ENCODE data around the gene ST13. TPM values are rescaled to one million over a fixed set of nuclear protein-coding genes. Genes with fewer than 3 reads are reported as not detected.

Gene ST13
- total RNA-seq, 1 experiment from 2014 or later = 301 TPM

- Histone ChIP-seq H3K4me1 (ENCODE audit: control insufficient read depth in 1 of 2, insufficient read depth in 2 of 2, low read length in 2 of 2) (no peaks in the 10 kb centered on the region), H3K36me3 (ENCODE audit: control insufficient read depth in 1 of 2, insufficient read depth in 2 of 2, low read length in 2 of 2) (peaks cover 54 to 73% of the 10 kb centered on the region in 2 experiments), H3K9me3 (ENCODE audit: control insufficient read depth in 1 of 2, insufficient read depth in 1 of 2, low read depth in 1 of 2, low read length in 2 of 2) (no peaks in the 10 kb centered on the region), H3K4me3 (replicated peaks in 1 of 2; ENCODE audit: low read depth in 1 of 2, low read length in 2 of 2) (no peak overlapping the region), H4K20me1 (ENCODE audit: insufficient read depth) (peaks cover 10% of the 10 kb centered on the region; the same call in 1 of the 2 replicates), H3K27ac (ENCODE audit: low read depth, low read length) (no peak overlapping the region), H3K79me2 (ENCODE audit: insufficient read depth, low read length) (peaks cover 97% of the 10 kb centered on the region), H3K9ac (ENCODE audit: low read length) (no peak overlapping the region), H3K27me3 (ENCODE audit: insufficient read depth, low read length) (no peaks in the 10 kb centered on the region), H2AFZ (ENCODE audit: low read depth, low read length, poor library complexity, severe bottlenecking) (no peak overlapping the region), H3K9me2 (ENCODE audit: insufficient read depth) (no peaks in the 10 kb centered on the region), H3K4me2 (ENCODE audit: low read length) (no peak overlapping the region)
- intact Hi-C loops (cut with micrococcal nuclease) = no loop called here
- no peak for TF ChIP-seq CEBPB (IDR thresholded peaks at IDR 0.05; ENCODE audit: low read depth)
- no peak for TF ChIP-seq CBX3 (IDR thresholded peaks at IDR 0.05; ENCODE audit: low read depth)
- no peak for TF ChIP-seq SP1 (IDR thresholded peaks at IDR 0.05; ENCODE audit: low read depth)
- CTCF ChIA-PET = interaction anchor here (0.6 kb wide), 1 partner anchor 153 kb away, joined by 3 read pairs; no protein-coding TSS in a partner anchor
- no TSS peak for BruUV-seq (replicated peaks)
- RAD21 ChIA-PET (ENCODE audit: low non-redundant PET in 1 of 2, low total read pairs in 2 of 2, uncharacterized antibody in 2 of 2, unreplicated experiment in 2 of 2) = no interaction called here
- no peak for DNase-seq (ENCODE audit: low read depth, low spot score)
- POLR2A ChIA-PET = no interaction called here
- ATAC-seq = no peak
These were observed 18.0 kb downstream of the ST13 start for GRCh38 chr22:40838486-40838885.

DNA sequence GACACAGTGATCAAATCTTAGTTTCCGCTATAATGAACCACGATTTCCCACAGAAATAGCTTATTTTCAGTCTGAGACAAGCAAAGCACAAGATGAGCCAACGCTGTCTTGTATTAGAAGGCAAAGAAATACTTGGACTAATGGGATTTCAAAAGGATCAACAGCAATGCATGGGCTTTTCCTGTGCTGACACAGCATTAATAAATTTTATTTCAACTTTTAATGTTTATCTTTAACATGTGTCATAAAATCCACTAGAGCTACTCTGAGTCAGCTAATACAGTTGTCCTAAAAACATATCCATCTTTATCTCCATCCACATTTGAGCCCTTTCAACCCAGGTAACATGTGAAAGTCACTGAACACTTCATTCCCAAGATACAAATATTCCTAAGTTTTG is 21.8 kb downstream of the ST13 start:
- ATAC-seq (no peak), DNase-seq (ENCODE audit: low read depth, low spot score) (no peak)
- peaks cover 60 to 66% of the 10 kb centered on the region in 2 experiments for H3K36me3 ChIP-seq (ENCODE audit: control insufficient read depth in 1 of 2, insufficient read depth in 2 of 2, low read length in 2 of 2)
- H3K4me3 ChIP-seq (replicated peaks in 1 of 2; ENCODE audit: low read depth in 1 of 2, low read length in 2 of 2) = no peak overlapping the region
- H3K4me1 ChIP-seq (ENCODE audit: control insufficient read depth in 1 of 2, insufficient read depth in 2 of 2, low read length in 2 of 2) = no peaks in the 10 kb centered on the region
- ChIA-PET CTCF (no interaction called here), RAD21 (ENCODE audit: low non-redundant PET in 1 of 2, low total read pairs in 2 of 2, uncharacterized antibody in 2 of 2, unreplicated experiment in 2 of 2) (no interaction called here), POLR2A (no interaction called here)
- H3K4me2 ChIP-seq (ENCODE audit: low read length) = no peak overlapping the region
- no peak overlapping the region for H3K9ac ChIP-seq (ENCODE audit: low read length)
- peaks cover 82% of the 10 kb centered on the region for H3K79me2 ChIP-seq (ENCODE audit: insufficient read depth, low read length)
- no peak for TF ChIP-seq EGR1 (IDR thresholded peaks at IDR 0.05; ENCODE audit: low read depth)
- no peak for TF ChIP-seq POLR2A (IDR thresholded peaks at IDR 0.05; ENCODE audit: borderline replicate concordance, extremely low read depth, insufficient read depth, insufficient read length)
- TF ChIP-seq ELF1 (IDR thresholded peaks at IDR 0.05; ENCODE audit: borderline replicate concordance, low read depth) = no peak
- H3K9me3 ChIP-seq (ENCODE audit: control insufficient read depth in 1 of 2, insufficient read depth in 1 of 2, low read depth in 1 of 2, low read length in 2 of 2) = no peaks in the 10 kb centered on the region
- H2AFZ ChIP-seq (ENCODE audit: low read depth, low read length, poor library complexity, severe bottlenecking) = no peak overlapping the region
- BruUV-seq (replicated peaks) = no TSS peak
- no peaks in the 10 kb centered on the region for H4K20me1 ChIP-seq (ENCODE audit: insufficient read depth)
- H3K9me2 ChIP-seq (ENCODE audit: insufficient read depth) = no peaks in the 10 kb centered on the region
- intact Hi-C loops (cut with micrococcal nuclease) = no loop called here
- H3K27ac ChIP-seq (ENCODE audit: low read depth, low read length) = no peak overlapping the region
- no peaks in the 10 kb centered on the region for H3K27me3 ChIP-seq (ENCODE audit: insufficient read depth, low read length)

Measured in HCT116 (cell line).